GM21367 (cell line): Measurements from ENCODE around the gene FNDC7.
"Not testable (repeated sequence)": the region's sequence is repeated elsewhere in the genome, so short reads cannot be mapped to it uniquely, and the experiment has no call there.

ENCODE experiments used
- ATAC-seq: cut with Tn5 transposase; IDR thresholded peaks from one replicate; pipeline ENCODE4 v1.9.1; 2021; ENCODE audit not compliant: unreplicated experiment

The FNDC7 gene

GRCh38 chr1:108699375-108700332, 13.1 kb upstream of the FNDC7 start:
- ATAC-seq = no peak

GRCh38 chr1:108701176-108701849, 11.4 kb upstream of the FNDC7 start:
- no peak for ATAC-seq

GRCh38 chr1:108702109-108702508, 10.6 kb upstream of the FNDC7 start:
- not testable (repeated sequence) for ATAC-seq

GRCh38 chr1:108703939-108704338, 8.8 kb upstream of the FNDC7 start:
- no peak for ATAC-seq

- ATAC-seq = no peak
These were observed 8.2 kb upstream of the FNDC7 start for GRCh38 chr1:108704496-108704895.

- ATAC-seq = no peak
These were observed 6.1 kb upstream of the FNDC7 start for GRCh38 chr1:108706643-108707042.

GRCh38 chr1:108708691-108709660, 3.7 kb upstream of the FNDC7 start:
- no peak for ATAC-seq

GRCh38 chr1:108715932-108716331, 3.2 kb downstream of the FNDC7 start:
- no peak for ATAC-seq

GRCh38 chr1:108716437-108717230, 3.9 kb downstream of the FNDC7 start:
- no peak for ATAC-seq

- ATAC-seq = no peak
These were observed 5.1 kb downstream of the FNDC7 start for GRCh38 chr1:108717774-108718316.

- ATAC-seq = no peak
These were observed 6.4 kb downstream of the FNDC7 start for GRCh38 chr1:108718927-108719655.

GRCh38 chr1:108719656-108720435, 7.1 kb downstream of the FNDC7 start:
- ATAC-seq = no peak

- no peak for ATAC-seq
These were observed 9.6 kb downstream of the FNDC7 start for GRCh38 chr1:108722292-108722691.

- ATAC-seq = no peak
These were observed 13.2 kb downstream of the FNDC7 start for GRCh38 chr1:108725906-108726305.

GRCh38 chr1:108728327-108728923, 15.7 kb downstream of the FNDC7 start:
- ATAC-seq = no peak

- ATAC-seq = no peak
These were observed 16.8 kb downstream of the FNDC7 start for GRCh38 chr1:108729481-108729880.

GRCh38 chr1:108732398-108732797, 19.7 kb downstream of the FNDC7 start:
- no peak for ATAC-seq
